Stimulated activated CD8-positive, alpha-beta memory T cell treated with anti-CD3 and anti-CD28 coated beads, Interleukin-4, amount 100 ng/mL, for 48 hours (primary cell): ENCODE results near the gene PLIN1.

Experiments
- DNase-seq: peaks from one replicate; pipeline ENCODE4 v3.0.0-alpha.2; 2020

PLIN1 gene

GRCh38 chr15:89670971-89671560 is 8.1 kb downstream of the PLIN1 start:
- no peak for DNase-seq

- DNase-seq = no peak
Observed at GRCh38 chr15:89669941-89670340, 9.2 kb downstream of the PLIN1 start.

- DNase-seq = no peak
Observed at GRCh38 chr15:89669309-89669865, 9.8 kb downstream of the PLIN1 start.

- no peak for DNase-seq
Observed at GRCh38 chr15:89668171-89668570, 11.0 kb downstream of the PLIN1 start.

GRCh38 chr15:89667706-89667960 is 11.5 kb downstream of the PLIN1 start:
- DNase-seq = no peak

- no peak for DNase-seq
Observed at GRCh38 chr15:89666858-89667705, 12.1 kb downstream of the PLIN1 start.

GRCh38 chr15:89666184-89666857 is 12.8 kb downstream of the PLIN1 start:
- no peak for DNase-seq

GRCh38 chr15:89665449-89666181 is 13.6 kb downstream of the PLIN1 start:
- DNase-seq = peak; percentile 41

- no peak for DNase-seq
Observed at GRCh38 chr15:89664441-89665350, 14.5 kb downstream of the PLIN1 start.

GRCh38 chr15:89662893-89663626 is 16.1 kb downstream of the PLIN1 start:
- no peak for DNase-seq

- DNase-seq = no peak
Observed at GRCh38 chr15:89660556-89660955, 18.6 kb downstream of the PLIN1 start.

GRCh38 chr15:89659295-89659694 is 19.9 kb downstream of the PLIN1 start:
- no peak for DNase-seq

GRCh38 chr15:89657686-89658200 is 21.4 kb downstream of the PLIN1 start:
- DNase-seq = no peak

- DNase-seq = no peak
Observed at GRCh38 chr15:89656116-89656815, 22.9 kb downstream of the PLIN1 start.

- DNase-seq = peak; percentile 45
Observed at GRCh38 chr15:89654847-89655805, 24.0 kb downstream of the PLIN1 start, which contains the start of gene KIF7. Gene KIF7 (minus strand): TSS chr15:89655467. CDS start chr15:89652930, 2,537 bp downstream.

GRCh38 chr15:89654301-89654761 is 24.8 kb downstream of the PLIN1 start:
- DNase-seq = no peak

GRCh38 chr15:89653578-89653977 is 25.6 kb downstream of the PLIN1 start:
- no peak for DNase-seq

GRCh38 chr15:89652666-89653065 is 26.5 kb downstream of the PLIN1 start:
- no peak for DNase-seq

- no peak for DNase-seq
Observed at GRCh38 chr15:89652131-89652530, 27.0 kb downstream of the PLIN1 start.
